Spinal cord (tissue), 10 donors: Measurements from ENCODE around the gene OBP2A. TPM values are rescaled to one million over a fixed set of nuclear protein-coding genes. Genes with fewer than 3 reads are reported as not detected.

Source experiments
- DNase-seq, 6 donors: peaks; one replicate each; pipeline versions ENCODE4 v3.0.0 to v3.0.0-alpha.2; 2013 to 2015; ENCODE audit warnings: low spot score in 6 of 6, low read depth in 4 of 6
- H3K27ac ChIP-seq: one replicate; pipeline ENCODE4 v1.5.1; 2013; ENCODE audit warnings: low read depth, low read length, control low read depth
- H3K27me3 ChIP-seq: one replicate; pipeline ENCODE4 v1.6.1; 2013; ENCODE audit warnings: low read length; ENCODE audit not compliant: control insufficient read depth, insufficient read depth
- H3K36me3 ChIP-seq: one replicate; pipeline ENCODE4 v1.6.1; 2013; ENCODE audit warnings: low read length; ENCODE audit not compliant: control insufficient read depth, insufficient read depth
- H3K4me1 ChIP-seq: one replicate; pipeline ENCODE4 v1.6.1; 2013; ENCODE audit warnings: low read length; ENCODE audit not compliant: control insufficient read depth, insufficient read depth
- H3K4me3 ChIP-seq: one replicate; pipeline ENCODE4 v1.5.1; 2013; ENCODE audit warnings: low read depth, low read length, control low read depth
- H3K9me3 ChIP-seq: one replicate; pipeline ENCODE4 v1.6.1; 2013; ENCODE audit warnings: low read length; ENCODE audit not compliant: control insufficient read depth, insufficient read depth
- WGBS: methylation state at CpG from one replicate; pipeline ENCODE4 v1.1.5; 2013; ENCODE audit warnings: missing lambda C conversion rate; ENCODE audit not compliant: insufficient coverage; 5-methylcytosine and 5-hydroxymethylcytosine counted together
- polyA plus RNA-seq, 2 donors: library from polyadenylated mRNA; unstranded; fragments of 120-200 nt; gene quantifications; one replicate each; pipeline ENCODE4 v1.2.1, GENCODE V29; 2013; ENCODE audit not compliant: insufficient read length in 2 of 2
- total RNA-seq, 2 donors: library from RNA; depleted of rRNA in 1 of 2; stranded (reverse); fragments of 120-200 nt in 1 of 2; fragments of >200 nt in 1 of 2; gene quantifications; one replicate each; pipeline versions ENCODE4 v1.2.3 to v1.2.4, GENCODE V29; 2013 to 2014
- donor health status: healthy.

Gene OBP2A
- total and polyA plus RNA-seq, 4 donors = not detected

DNA sequence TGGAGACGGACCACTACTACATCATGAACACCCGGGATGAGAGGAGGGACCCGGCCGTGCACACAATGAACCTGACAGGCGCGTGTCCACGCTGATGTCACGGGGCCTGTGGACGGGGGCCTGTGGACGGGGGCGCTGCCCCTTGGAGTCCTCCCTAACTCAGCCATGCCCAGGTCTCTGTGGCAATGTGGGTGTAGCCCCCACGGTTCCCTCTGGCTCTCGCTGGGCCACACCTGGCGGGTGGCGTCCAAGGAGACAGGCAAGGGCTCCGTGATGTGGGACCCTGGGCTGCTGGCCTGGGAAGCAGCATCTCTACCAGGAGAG is 37.7 kb downstream of the OBP2A start:
- Histone ChIP-seq H3K27ac (no peak overlapping the region), H3K36me3 (no peaks in the 10 kb centered on the region), H3K4me3 (no peak overlapping the region), H3K9me3 (no peaks in the 10 kb centered on the region), H3K27me3 (no peaks in the 10 kb centered on the region), H3K4me1 (no peaks in the 10 kb centered on the region)
- no peak for DNase-seq
- 85% methylated on average over 15 of the region's 16 CpGs for WGBS

DNA sequence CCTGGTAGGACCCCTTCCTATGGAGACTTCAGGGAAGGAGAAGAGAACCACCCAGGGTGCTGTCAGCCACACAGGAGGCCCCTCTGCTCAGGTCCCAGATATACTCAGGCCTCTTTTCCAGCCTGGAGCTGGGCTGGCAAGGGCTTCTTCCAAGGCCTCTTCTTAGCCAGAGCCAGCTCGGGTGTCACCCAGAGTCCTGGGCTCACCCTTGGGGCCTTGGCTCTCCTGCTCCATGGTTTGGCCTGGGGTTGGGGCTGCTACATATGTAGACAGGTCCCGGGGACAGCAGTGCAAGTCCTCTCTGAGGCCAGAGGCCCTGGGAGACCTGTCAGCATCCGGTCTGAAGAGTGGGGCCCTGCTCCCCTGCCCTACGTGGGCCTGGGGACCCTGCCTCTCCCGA is 38.4 kb downstream of the OBP2A start:
- Histone ChIP-seq H3K4me1 (no peaks in the 10 kb centered on the region), H3K27me3 (no peaks in the 10 kb centered on the region), H3K36me3 (no peaks in the 10 kb centered on the region), H3K9me3 (no peaks in the 10 kb centered on the region), H3K4me3 (no peak overlapping the region), H3K27ac (no peak overlapping the region)
- 76% methylated on average over 5 of the region's 5 CpGs for WGBS
- no peak for DNase-seq

GRCh38 chr9:135584934-135585333 is 39.0 kb downstream of the OBP2A start:
- Histone ChIP-seq H3K4me3 (no peak overlapping the region), H3K27me3 (no peaks in the 10 kb centered on the region), H3K36me3 (no peaks in the 10 kb centered on the region), H3K9me3 (no peaks in the 10 kb centered on the region), H3K27ac (no peak overlapping the region), H3K4me1 (no peaks in the 10 kb centered on the region)
- DNase-seq = no peak
- 85% methylated on average over 13 of the region's 16 CpGs for WGBS

DNA sequence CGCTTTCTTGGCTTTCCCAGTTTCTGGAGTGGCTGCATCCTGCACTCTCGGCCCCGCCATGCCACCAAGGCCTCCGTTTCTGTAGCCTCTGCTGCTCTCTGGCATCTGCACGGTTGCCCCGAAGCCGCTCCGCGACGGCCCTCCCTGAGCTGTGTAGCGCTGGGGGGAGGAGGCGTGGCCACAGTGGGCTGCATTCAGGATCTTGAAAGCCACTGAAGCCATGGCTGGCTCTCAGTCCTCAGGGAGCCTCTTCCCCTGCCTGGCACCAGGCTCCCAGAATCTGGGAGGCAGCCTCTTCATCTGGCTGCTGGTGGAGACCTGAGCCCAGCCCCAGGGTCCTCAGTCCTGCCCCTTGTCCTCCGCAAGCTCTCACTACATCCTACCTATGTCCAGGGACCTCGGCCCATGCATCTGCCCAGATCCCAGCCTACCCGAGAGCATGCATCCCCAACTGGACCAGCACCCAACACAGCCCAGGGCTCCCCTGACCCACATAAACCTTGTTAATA is 40.7 kb downstream of the OBP2A start:
- Histone ChIP-seq H3K27me3 (no peaks in the 10 kb centered on the region), H3K9me3 (no peaks in the 10 kb centered on the region), H3K36me3 (no peaks in the 10 kb centered on the region), H3K27ac (no peak overlapping the region), H3K4me3 (no peak overlapping the region), H3K4me1 (no peaks in the 10 kb centered on the region)
- no peak for DNase-seq
- WGBS = 57% methylated on average over 10 of the region's 15 CpGs

- no peak for DNase-seq
- Histone ChIP-seq H3K4me3 (no peak overlapping the region), H3K9me3 (no peaks in the 10 kb centered on the region), H3K36me3 (no peaks in the 10 kb centered on the region), H3K27me3 (no peaks in the 10 kb centered on the region), H3K4me1 (no peaks in the 10 kb centered on the region), H3K27ac (no peak overlapping the region)
- no CpG with 5 or more reads among the region's 7 CpGs for WGBS
These were observed 41.7 kb downstream of the OBP2A start for GRCh38 chr9:135587658-135588057.

DNA sequence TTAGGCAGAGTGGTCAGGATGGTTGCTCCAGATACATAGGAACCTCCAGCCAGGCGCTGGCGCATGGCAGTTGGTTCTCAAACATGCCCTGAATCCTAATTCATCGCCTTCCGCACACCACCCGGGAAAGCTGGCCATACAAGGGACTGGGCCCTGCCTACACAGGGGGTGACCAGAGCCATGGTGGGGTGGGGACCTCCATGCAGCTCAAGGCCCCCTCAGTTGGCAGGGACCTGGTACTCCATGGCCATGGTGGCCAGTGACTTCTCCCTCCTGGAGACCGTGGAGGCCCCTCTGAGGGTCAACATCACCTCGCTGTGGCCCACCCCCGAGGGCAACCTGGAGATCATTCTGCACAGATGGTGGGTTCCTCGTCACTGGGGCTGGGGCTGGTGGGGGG is 42.4 kb downstream of the OBP2A start:
- 90% methylated on average over 8 of the region's 9 CpGs for WGBS
- no peak for DNase-seq
- no peak overlapping the region for H3K4me3 ChIP-seq
- H3K27ac ChIP-seq = no peak overlapping the region
- no peaks in the 10 kb centered on the region for H3K4me1 ChIP-seq
- no peaks in the 10 kb centered on the region for H3K9me3 ChIP-seq
- no peaks in the 10 kb centered on the region for H3K36me3 ChIP-seq
- no peaks in the 10 kb centered on the region for H3K27me3 ChIP-seq

DNA sequence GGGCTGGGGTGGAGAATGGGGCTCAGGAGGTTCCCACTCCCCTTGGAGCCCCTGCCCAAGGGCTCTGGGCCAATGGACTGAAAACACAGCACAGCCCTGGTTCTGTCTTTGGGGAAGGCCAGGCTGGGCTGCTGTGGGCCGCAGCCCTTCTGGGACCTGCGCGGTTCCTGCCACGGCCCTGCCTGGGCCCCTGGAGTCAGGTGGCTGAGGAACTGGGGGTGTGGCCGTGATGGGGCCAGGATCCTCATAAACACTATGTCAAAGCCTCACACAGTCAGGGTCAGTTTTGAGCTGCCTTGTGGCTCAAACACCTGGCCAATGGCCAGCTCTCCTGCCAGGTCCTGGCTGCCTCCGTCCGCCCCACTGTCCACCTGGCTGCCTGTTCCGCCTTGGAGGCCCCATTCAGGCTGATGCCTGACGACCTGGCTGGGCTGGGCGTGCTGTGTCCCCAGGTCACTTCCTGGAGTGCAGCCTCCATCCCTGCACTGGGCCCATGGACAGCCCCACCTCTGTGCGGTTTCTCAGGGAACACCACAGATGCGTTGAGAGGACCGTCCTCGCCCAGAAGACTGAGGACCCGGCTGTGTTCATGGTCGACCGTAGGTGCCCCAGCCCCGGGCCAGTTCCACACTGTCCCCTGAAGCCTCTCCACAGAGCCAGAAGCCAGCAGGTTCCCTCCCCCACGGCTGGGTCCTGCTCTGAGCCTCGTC is 43.1 kb downstream of the OBP2A start:
- Histone ChIP-seq H3K9me3 (no peaks in the 10 kb centered on the region), H3K36me3 (no peaks in the 10 kb centered on the region), H3K4me3 (no peak overlapping the region), H3K27ac (no peak overlapping the region), H3K4me1 (no peaks in the 10 kb centered on the region), H3K27me3 (no peaks in the 10 kb centered on the region)
- 90% methylated on average over 20 of the region's 20 CpGs for WGBS
- no peak for DNase-seq

GRCh38 chr9:135589596-135590485 is 43.9 kb downstream of the OBP2A start:
- no peak for DNase-seq
- WGBS = 79% methylated on average over 14 of the region's 15 CpGs

GRCh38 chr9:135590486-135591079 is 44.7 kb downstream of the OBP2A start:
- Histone ChIP-seq H3K4me1 (no peaks in the 10 kb centered on the region), H3K9me3 (peaks cover 5% of the 10 kb centered on the region), H3K4me3 (no peak overlapping the region), H3K27ac (no peak overlapping the region), H3K36me3 (no peaks in the 10 kb centered on the region), H3K27me3 (no peaks in the 10 kb centered on the region)
- 87% methylated on average over 24 of the region's 25 CpGs for WGBS
- no peak for DNase-seq

More at GRCh38 chr9:135589596-135590485, 43.9 kb downstream of the OBP2A start:
- H3K36me3 ChIP-seq = no peaks in the 10 kb centered on the region
- H3K9me3 ChIP-seq = peaks cover 3% of the 10 kb centered on the region
- H3K4me3 ChIP-seq = no peak overlapping the region
- no peaks in the 10 kb centered on the region for H3K27me3 ChIP-seq
- H3K4me1 ChIP-seq = no peaks in the 10 kb centered on the region
- no peak overlapping the region for H3K27ac ChIP-seq
